ENCODE results near the gene TBR1. TPM values are rescaled to one million over a fixed set of nuclear protein-coding genes. Genes with fewer than 3 reads are reported as not detected.

TBR1 gene
- total RNA-seq, 2 donors from 2014 or later = not detected

DNA sequence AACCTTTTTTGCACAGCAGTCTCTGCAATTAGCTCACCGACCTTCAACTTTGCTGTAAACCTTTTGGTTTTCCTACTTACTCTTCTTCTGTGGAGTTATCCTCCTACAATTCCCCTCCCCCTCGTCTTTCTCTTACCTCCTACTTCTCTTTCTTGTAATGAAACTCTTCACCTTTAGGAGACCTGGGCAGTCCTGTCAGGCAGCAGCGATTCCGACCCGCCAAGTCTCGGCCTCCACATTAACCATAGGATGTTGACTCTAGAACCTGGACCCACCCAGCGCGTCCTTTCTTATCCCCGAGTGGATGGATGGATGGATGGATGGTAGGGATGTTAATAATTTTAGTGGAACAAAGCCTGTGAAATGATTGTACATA lies 8.3 kb downstream of the TBR1 start:
- H3K27me3 ChIP-seq = peaks cover 0 to 49% of the 10 kb centered on the region in 2 donors
- no peak overlapping the region for H3K4me3 ChIP-seq
- TF ChIP-seq, protein P1, sequence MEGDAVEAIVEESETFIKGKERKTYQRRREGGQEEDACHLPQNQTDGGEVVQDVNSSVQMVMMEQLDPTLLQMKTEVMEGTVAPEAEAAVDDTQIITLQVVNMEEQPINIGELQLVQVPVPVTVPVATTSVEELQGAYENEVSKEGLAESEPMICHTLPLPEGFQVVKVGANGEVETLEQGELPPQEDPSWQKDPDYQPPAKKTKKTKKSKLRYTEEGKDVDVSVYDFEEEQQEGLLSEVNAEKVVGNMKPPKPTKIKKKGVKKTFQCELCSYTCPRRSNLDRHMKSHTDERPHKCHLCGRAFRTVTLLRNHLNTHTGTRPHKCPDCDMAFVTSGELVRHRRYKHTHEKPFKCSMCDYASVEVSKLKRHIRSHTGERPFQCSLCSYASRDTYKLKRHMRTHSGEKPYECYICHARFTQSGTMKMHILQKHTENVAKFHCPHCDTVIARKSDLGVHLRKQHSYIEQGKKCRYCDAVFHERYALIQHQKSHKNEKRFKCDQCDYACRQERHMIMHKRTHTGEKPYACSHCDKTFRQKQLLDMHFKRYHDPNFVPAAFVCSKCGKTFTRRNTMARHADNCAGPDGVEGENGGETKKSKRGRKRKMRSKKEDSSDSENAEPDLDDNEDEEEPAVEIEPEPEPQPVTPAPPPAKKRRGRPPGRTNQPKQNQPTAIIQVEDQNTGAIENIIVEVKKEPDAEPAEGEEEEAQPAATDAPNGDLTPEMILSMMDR (IDR thresholded peaks at IDR 0.05) = no peak
- TF ChIP-seq POLR2A (IDR thresholded peaks at IDR 0.05) = no peak
- DNase-seq = no peak
- peaks cover 24% of the 10 kb centered on the region for H3K4me1 ChIP-seq
- H3K9me3 ChIP-seq = no peaks in the 10 kb centered on the region
- H3K27ac ChIP-seq = no peak overlapping the region
- intact Hi-C loops (cut with DNase I) = no loop called here
- H3K36me3 ChIP-seq (replicated peaks in 1 of 2; ENCODE audit: insufficient read depth in 1 of 2, low read depth in 2 of 2) = no peaks in the 10 kb centered on the region
- ATAC-seq = no peak
- WGBS, 2 donors = 19 to 26% methylated on average over 9 of the region's 9 CpGs

DNA sequence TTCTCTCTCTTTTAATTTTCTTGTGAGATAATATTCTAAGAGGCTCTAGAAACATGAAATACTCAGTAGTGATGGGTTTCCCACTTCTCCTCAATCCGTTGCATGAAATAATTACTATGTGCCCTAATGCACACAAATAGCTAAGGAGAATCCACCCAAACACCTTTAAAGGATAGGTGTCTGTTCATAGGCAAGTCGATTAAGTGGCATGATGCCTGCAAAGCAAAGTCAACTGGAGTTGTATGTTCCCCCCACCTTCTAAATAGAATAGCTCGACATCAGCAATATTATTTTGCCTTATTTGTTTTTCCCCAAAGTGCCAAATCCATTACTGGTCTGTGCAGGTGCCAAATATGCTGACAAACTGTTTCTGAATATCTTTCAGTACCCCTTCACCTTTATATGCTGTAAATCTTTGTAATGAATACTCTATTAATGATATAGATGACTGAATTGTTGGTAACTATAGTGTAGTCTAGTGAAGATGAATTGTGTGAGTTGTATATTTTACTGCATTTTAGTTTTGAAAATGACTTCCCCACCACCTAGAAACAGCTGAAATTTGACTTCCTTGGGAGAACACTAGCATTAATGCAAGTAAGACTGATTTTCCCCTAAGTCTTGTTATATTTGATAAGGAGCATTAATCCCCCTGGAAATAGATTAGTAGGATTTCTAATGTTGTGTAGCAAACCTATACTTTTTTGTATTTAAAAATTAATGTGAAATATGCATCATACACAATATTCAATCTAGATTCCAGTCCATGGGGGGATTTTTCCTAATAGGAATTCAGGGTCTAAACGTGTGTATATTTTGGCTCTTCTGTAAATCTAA lies 9.0 kb downstream of the TBR1 start:
- no peak for ATAC-seq
- Histone ChIP-seq H3K27ac (no peak overlapping the region), H3K4me3 (no peak overlapping the region), H3K4me1 (peaks cover 24% of the 10 kb centered on the region), H3K36me3 (replicated peaks in 1 of 2; ENCODE audit: insufficient read depth in 1 of 2, low read depth in 2 of 2) (no peaks in the 10 kb centered on the region), H3K9me3 (no peaks in the 10 kb centered on the region), H3K27me3 (peaks cover 0 to 48% of the 10 kb centered on the region in 2 donors)
- DNase-seq = no peak
- 20 to 25% methylated on average over 4 of the region's 4 CpGs for WGBS, 2 donors
- TF ChIP-seq POLR2A (IDR thresholded peaks at IDR 0.05) = no peak
- TF ChIP-seq, protein P1 (IDR thresholded peaks at IDR 0.05) = no peak
- intact Hi-C loops (cut with DNase I) = no loop called here

DNA sequence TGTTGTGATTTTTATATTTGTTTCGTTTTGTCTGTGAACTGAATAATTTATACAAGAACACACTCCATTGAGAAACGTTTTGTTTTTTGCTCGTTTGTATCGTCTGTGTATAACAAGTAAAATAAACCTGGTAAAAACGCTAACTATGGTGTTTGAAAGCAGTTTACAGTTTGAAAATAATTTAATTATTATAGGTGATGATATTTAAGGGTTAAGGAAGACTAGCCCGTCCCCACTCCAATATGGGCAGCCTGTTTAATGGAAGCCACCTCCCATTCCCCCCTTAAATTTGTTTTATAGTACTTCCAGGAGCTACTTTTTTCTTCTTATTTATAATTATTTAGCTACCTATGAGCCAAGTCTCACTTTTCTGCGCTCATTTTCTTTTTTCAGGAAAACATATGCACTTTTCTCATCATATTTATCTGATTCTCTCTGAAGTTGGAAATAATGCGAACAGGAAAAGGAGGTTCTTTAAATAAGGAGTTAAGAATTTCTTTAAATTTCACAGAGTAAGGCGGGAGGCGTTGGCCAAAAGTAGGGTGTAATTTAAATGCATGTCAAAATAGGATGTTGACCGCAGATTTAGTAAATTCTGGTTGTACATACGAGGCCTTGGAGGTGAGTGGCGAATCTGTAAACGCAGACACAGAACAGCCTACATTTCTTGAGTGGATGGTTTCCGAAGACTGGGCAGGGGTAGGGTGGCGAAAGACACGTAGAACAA lies 9.8 kb downstream of the TBR1 start:
- H3K4me3 ChIP-seq = no peak overlapping the region
- H3K9me3 ChIP-seq = no peaks in the 10 kb centered on the region
- WGBS, 2 donors = 25 to 31% methylated on average over 17 of the region's 17 CpGs
- DNase-seq (no peak), ATAC-seq (no peak)
- no peaks in the 10 kb centered on the region for H3K36me3 ChIP-seq (replicated peaks in 1 of 2; ENCODE audit: insufficient read depth in 1 of 2, low read depth in 2 of 2)
- intact Hi-C loops (cut with DNase I) = no loop called here
- peaks cover 24% of the 10 kb centered on the region for H3K4me1 ChIP-seq
- no peak overlapping the region for H3K27ac ChIP-seq
- peaks cover 0 to 48% of the 10 kb centered on the region in 2 donors for H3K27me3 ChIP-seq
- TF ChIP-seq, protein P1 (IDR thresholded peaks at IDR 0.05) = no peak
- TF ChIP-seq POLR2A (IDR thresholded peaks at IDR 0.05) = no peak

DNA sequence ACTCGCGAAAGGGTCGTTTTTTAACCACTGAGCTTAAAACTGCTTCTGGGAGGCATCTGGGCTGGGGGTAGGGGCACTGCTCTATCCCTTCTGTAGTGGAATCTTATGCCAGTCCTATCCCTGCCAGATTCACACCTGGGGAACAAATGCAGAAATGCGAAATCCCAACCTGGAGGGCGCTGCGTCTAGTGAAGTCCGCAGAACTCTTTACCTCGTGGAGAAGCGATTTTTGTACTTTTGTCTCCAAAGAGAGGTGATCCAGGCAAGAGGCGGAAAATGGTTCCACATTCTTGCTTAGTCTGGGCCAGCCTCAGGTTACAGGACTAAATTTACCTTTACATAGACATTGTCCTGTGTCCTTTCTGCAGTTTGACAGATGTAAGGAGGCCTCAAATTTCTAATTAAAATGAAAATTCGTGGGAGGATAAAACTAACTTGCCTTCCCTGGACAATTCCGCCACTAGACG lies 10.4 kb downstream of the TBR1 start:
- H3K27me3 ChIP-seq = peaks cover 0 to 48% of the 10 kb centered on the region in 2 donors
- DNase-seq (no peak), ATAC-seq (no peak)
- peaks cover 24% of the 10 kb centered on the region for H3K4me1 ChIP-seq
- TF ChIP-seq POLR2A (IDR thresholded peaks at IDR 0.05) = no peak
- TF ChIP-seq, protein P1 (IDR thresholded peaks at IDR 0.05) = peak in 2 of 7 experiments; percentile 7 to 14
- H3K27ac ChIP-seq = no peak overlapping the region
- intact Hi-C loops (cut with DNase I) = no loop called here
- H3K4me3 ChIP-seq = no peak overlapping the region
- WGBS, 2 donors = 13 to 21% methylated on average over 13 of the region's 13 CpGs
- no peaks in the 10 kb centered on the region for H3K36me3 ChIP-seq (replicated peaks in 1 of 2; ENCODE audit: insufficient read depth in 1 of 2, low read depth in 2 of 2)
- no peaks in the 10 kb centered on the region for H3K9me3 ChIP-seq
